ENCODE results near the gene MIOS.

MIOS gene

GRCh38 chr7:7640221-7641128, 73.8 kb downstream of the MIOS start, which contains the start of gene UMAD1 (continued):
- no peak for TF ChIP-seq ZSCAN18 (tag by site-specific recombination; IDR thresholded peaks at IDR 0.05)
- TF ChIP-seq ZNF184 (tag by site-specific recombination; IDR thresholded peaks at IDR 0.05), result peak; percentile 15; the same call in 1 of the 2 replicates
- TF ChIP-seq ZNF501 (tag by site-specific recombination; IDR thresholded peaks at IDR 0.05), result peak; percentile 74; the same call in 1 of the 2 replicates
- TF ChIP-seq ZNF610 (tag by site-specific recombination; IDR thresholded peaks at IDR 0.05; ENCODE audit: borderline replicate concordance), result peak; percentile 63; the same call in 1 of the 2 replicates
- TF ChIP-seq ZNF211 (tag by site-specific recombination; IDR thresholded peaks at IDR 0.05; ENCODE audit: low read depth), result no peak
- TF ChIP-seq KLF8 (tag by site-specific recombination; IDR thresholded peaks at IDR 0.05), result peak; percentile 49; the same call in 1 of the 2 replicates
- no peak for TF ChIP-seq ZNF621 (tag by site-specific recombination; IDR thresholded peaks at IDR 0.05)
- no peak for TF ChIP-seq PRDM6 (tag by site-specific recombination; IDR thresholded peaks at IDR 0.05)
- TF ChIP-seq ZBTB6 (tag by site-specific recombination; IDR thresholded peaks at IDR 0.05), result no peak
- TF ChIP-seq IKZF3 (tag by site-specific recombination; IDR thresholded peaks at IDR 0.05), result no peak
- TF ChIP-seq ZNF19 (tag by site-specific recombination; IDR thresholded peaks at IDR 0.05; ENCODE audit: low read depth), result no peak

- ChIA-PET CTCF (interaction anchor here (0.6 to 1.1 kb wide), 3 partner anchors 52 to 655 kb away, joined by 3 read pairs; no protein-coding TSS in a partner anchor), POLR2A (interaction anchor here (0.6 to 1.8 kb wide), 11 partner anchors 10 to 1262 kb away, joined by 3 to 7 read pairs (median 3); no protein-coding TSS in a partner anchor)
- Histone ChIP-seq H3K36me3 (ENCODE audit: control insufficient read depth in 2 of 2, insufficient read depth in 1 of 2, low read length in 2 of 2) (peaks cover 8 to 17% of the 10 kb centered on the region in 2 experiments), H3K27ac (ENCODE audit: extremely low read depth, low read depth, low read length) (peak overlapping the region; percentile 82), H3K9me3 (ENCODE audit: control insufficient read depth, insufficient read depth, low read depth, low read length) (no peaks in the 10 kb centered on the region), H3K4me3 (ENCODE audit: low read depth, low read length) (peak overlapping the region; percentile 98), H3K4me1 (ENCODE audit: control insufficient read depth, insufficient read depth, low read length) (0 out of 2 replicates have a peak, but pooled peaks cover 3% of the 10 kb centered on the region)
- TF ChIP-seq ZSCAN18 (tag by site-specific recombination; IDR thresholded peaks at IDR 0.05) (no peak), PRDM10 (tag by site-specific recombination; IDR thresholded peaks at IDR 0.05) (peak; percentile 89), ZBTB48 (tag by site-specific recombination; IDR thresholded peaks at IDR 0.05) (0 out of 2 replicates have a peak, but pooled peaks have one; percentile 12), EGR2 (tag by site-specific recombination; IDR thresholded peaks at IDR 0.05; ENCODE audit: low read depth) (0 out of 2 replicates have a peak, but pooled peaks have one; percentile 1), IKZF3 (tag by site-specific recombination; IDR thresholded peaks at IDR 0.05) (no peak), BCL11B (tag by site-specific recombination; IDR thresholded peaks at IDR 0.05; ENCODE audit: low read depth) (0 out of 2 replicates have a peak, but pooled peaks have one; percentile 3), PBX3 (CRISPR knock-in tag; IDR thresholded peaks at IDR 0.05) (no peak), ZNF10 (tag by site-specific recombination; IDR thresholded peaks at IDR 0.05) (peak; percentile 41; the same call in 1 of the 2 replicates)
Observed at GRCh38 chr7:7641129-7641663, 74.5 kb downstream of the MIOS start.
